Adrenal gland (tissue), 12 donors: Measurements from ENCODE around the gene SULT1A2. TPM values are rescaled to one million over a fixed set of nuclear protein-coding genes. Genes with fewer than 3 reads are reported as not detected.

Source experiments
- DNase-seq, 7 donors: peaks; one replicate each; pipeline ENCODE4 v3.0.0-alpha.2; 2019 to 2020
- H3K27ac ChIP-seq, 5 donors: fragments of 200-600 bp; sonication (generic) in 4 of 5; 1 replicate in 3 of 5; 2 replicates in 2 of 5; pipeline versions ENCODE4 v1.5.1 to v1.8.0; 2016 to 2020; ENCODE audit warnings: mild to moderate bottlenecking in 1 of 5
- H3K27me3 ChIP-seq: fragments of 200-600 bp; 2 replicates; pipeline ENCODE4 v1.8.0; 2021
- H3K36me3 ChIP-seq, 2 donors: fragments of 200-600 bp; replicated peaks in 1 of 2; 1 replicate in 1 of 2; 2 replicates in 1 of 2; pipeline versions ENCODE4 v1.5.1 to v1.8.0; 2018 to 2022
- H3K4me1 ChIP-seq, 2 donors: fragments of 200-600 bp; replicated peaks in 1 of 2; 1 replicate in 1 of 2; 2 replicates in 1 of 2; pipeline versions ENCODE4 v1.5.1 to v1.8.0; 2018 to 2021
- H3K4me3 ChIP-seq, 4 donors: fragments of 200-600 bp; sonication (generic) in 3 of 4; one replicate each; pipeline ENCODE4 v1.5.1; 2016 to 2018
- H3K9me3 ChIP-seq, 3 donors: fragments of 200-600 bp; sonication (generic) in 1 of 3; replicated peaks in 1 of 3; 1 replicate in 2 of 3; 2 replicates in 1 of 3; pipeline versions ENCODE4 v1.5.1 to v1.8.0; 2016 to 2021
- CTCF ChIP-seq, 6 experiments: fragments of 450-650 bp in 4 of 6; fragments of 200-600 bp in 2 of 6; sonication (generic) in 1 of 6; IDR thresholded peaks; 1 replicate in 5 of 6; 2 replicates in 1 of 6; pipeline versions ENCODE4 v1.5.1 to v1.8.0; 2016 to 2021; ENCODE audit warnings: antibody characterized with exemption in 6 of 6, mild to moderate bottlenecking in 2 of 6, moderate library complexity in 1 of 6
- POLR2A ChIP-seq, 2 donors: fragments of 450-650 bp; IDR thresholded peaks; one replicate each; pipeline ENCODE4 v1.6.1; 2017; ENCODE audit warnings: antibody characterized with exemption in 2 of 2, mild to moderate bottlenecking in 2 of 2, moderate library complexity in 1 of 2
- WGBS, 4 donors: extraction: QIAGEN DNeasy Blood & Tissue Kit in 2 of 4; methylation state at CpG; one replicate each; pipeline versions ENCODE4 v1.1.5 to v1.1.7; 2013 to 2017; 5-methylcytosine and 5-hydroxymethylcytosine counted together
- intact Hi-C, 2 donors: fragments of 100-400 bp; cut with DNase I; formaldehyde crosslinking; loops; one replicate each; pipeline versions ENCODE4 v1.14.1 to v1.15.0; 2022 to 2023
- polyA plus RNA-seq, 3 donors: library from polyadenylated mRNA; stranded (reverse); fragments of 200-250 nt in 2 of 3; fragments of 350-450 nt in 1 of 3; fragmentation: Illumina TruSeq in 1 of 3; extraction: RNeasy Lipid Tissue Mini Kit (QIAGEN cat#74804) in 1 of 3; gene quantifications; one replicate each; pipeline ENCODE4 v1.2.3, GENCODE V29; 2013 to 2014
- total RNA-seq, 9 donors: library from RNA; depleted of rRNA in 4 of 9; stranded (reverse); fragments of >200 nt in 4 of 9; fragments of 120-200 nt in 1 of 9; fragmentation: NEBNext Ultra II Directional in 1 of 9; extraction: Animal tissue kit (Norgen Biotek cat#: 25700) in 1 of 9; gene quantifications; one replicate each; pipeline versions ENCODE4 v1.1.0 to v1.2.4, GENCODE V29; 2013 to 2023
- donor health status: healthy with polysubstance abuse.
- donor health status: Bipolar disorder and iron deficiency.
- donor health status: DM: yes; HTN: yes; CAD: no.
- donor health status: DM: no; HTN: no; CAD: no.
- donor health status: DM: no; HTN: no; CAD: no.
- donor health status: DM: yes; HTN: yes; CAD: no.

The SULT1A2 gene
- total and polyA plus RNA-seq, 12 donors: 0.55 to 22.5 (median 2.6) TPM

GRCh38 chr16:28585674-28586073 lies 11.2 kb downstream of the SULT1A2 start:
- peaks cover 0 to 44% of the 10 kb centered on the region in 2 donors for H3K36me3 ChIP-seq

GRCh38 chr16:28580726-28581315 lies 16.0 kb downstream of the SULT1A2 start:
- H3K27ac ChIP-seq: no peak overlapping the region
- DNase-seq: no peak
- no peaks in the 10 kb centered on the region for H3K4me1 ChIP-seq
- 96 to 98% (median 97%) methylated on average over 15 of the region's 15 CpGs for WGBS, 4 donors
- no peaks in the 10 kb centered on the region for H3K27me3 ChIP-seq
- intact Hi-C loops: no loop called here
- peaks cover 0 to 17% of the 10 kb centered on the region in 2 donors for H3K36me3 ChIP-seq
- no peaks in the 10 kb centered on the region for H3K9me3 ChIP-seq
- no peak for TF ChIP-seq CTCF (IDR thresholded peaks at IDR 0.05)
- no peak for TF ChIP-seq POLR2A (IDR thresholded peaks at IDR 0.05)
- no peak overlapping the region for H3K4me3 ChIP-seq

More at GRCh38 chr16:28585674-28586073, 11.2 kb downstream of the SULT1A2 start:
- Histone ChIP-seq H3K4me3 (no peak overlapping the region), H3K27me3 (no peaks in the 10 kb centered on the region), H3K9me3 (no peaks in the 10 kb centered on the region), H3K27ac (no peak overlapping the region), H3K4me1 (no peaks in the 10 kb centered on the region)
- intact Hi-C loops: no loop called here
- 84 to 87% (median 86%) methylated on average over 11 of the region's 11 CpGs for WGBS, 4 donors
- no peak for DNase-seq
- TF ChIP-seq POLR2A (IDR thresholded peaks at IDR 0.05): no peak
- TF ChIP-seq CTCF (IDR thresholded peaks at IDR 0.05): no peak

GRCh38 chr16:28575446-28576109 lies 21.3 kb downstream of the SULT1A2 start:
- no peaks in the 10 kb centered on the region for H3K36me3 ChIP-seq
- DNase-seq: no peak
- 93 to 97% (median 96%) methylated on average over 8 of the region's 8 CpGs for WGBS, 4 donors
- TF ChIP-seq POLR2A (IDR thresholded peaks at IDR 0.05): no peak
- no peak for TF ChIP-seq CTCF (IDR thresholded peaks at IDR 0.05)
- no peak overlapping the region for H3K27ac ChIP-seq
- peaks cover 0 to 6% of the 10 kb centered on the region in 2 donors for H3K4me1 ChIP-seq
- no peak overlapping the region for H3K4me3 ChIP-seq
- no peaks in the 10 kb centered on the region for H3K9me3 ChIP-seq
- intact Hi-C loops: no loop called here
- no peaks in the 10 kb centered on the region for H3K27me3 ChIP-seq

GRCh38 chr16:28574925-28575324 lies 21.9 kb downstream of the SULT1A2 start:
- H3K9me3 ChIP-seq: no peaks in the 10 kb centered on the region
- no peak for TF ChIP-seq POLR2A (IDR thresholded peaks at IDR 0.05)
- no peak for TF ChIP-seq CTCF (IDR thresholded peaks at IDR 0.05)
- H3K27ac ChIP-seq: no peak overlapping the region
- no peak overlapping the region for H3K4me3 ChIP-seq
- no peak for DNase-seq
- H3K4me1 ChIP-seq: peaks cover 0 to 6% of the 10 kb centered on the region in 2 donors
- no peaks in the 10 kb centered on the region for H3K27me3 ChIP-seq
- 86 to 98% (median 95%) methylated on average over 2 of the region's 2 CpGs for WGBS, 4 donors
- no peaks in the 10 kb centered on the region for H3K36me3 ChIP-seq
- intact Hi-C loops: no loop called here
